ENCODE data around the gene CACNG1. TPM values are rescaled to one million over a fixed set of nuclear protein-coding genes. Genes with fewer than 3 reads are reported as not detected.

CACNG1 gene
- total RNA-seq, 4 donors from 2014 or later = not detected

DNA sequence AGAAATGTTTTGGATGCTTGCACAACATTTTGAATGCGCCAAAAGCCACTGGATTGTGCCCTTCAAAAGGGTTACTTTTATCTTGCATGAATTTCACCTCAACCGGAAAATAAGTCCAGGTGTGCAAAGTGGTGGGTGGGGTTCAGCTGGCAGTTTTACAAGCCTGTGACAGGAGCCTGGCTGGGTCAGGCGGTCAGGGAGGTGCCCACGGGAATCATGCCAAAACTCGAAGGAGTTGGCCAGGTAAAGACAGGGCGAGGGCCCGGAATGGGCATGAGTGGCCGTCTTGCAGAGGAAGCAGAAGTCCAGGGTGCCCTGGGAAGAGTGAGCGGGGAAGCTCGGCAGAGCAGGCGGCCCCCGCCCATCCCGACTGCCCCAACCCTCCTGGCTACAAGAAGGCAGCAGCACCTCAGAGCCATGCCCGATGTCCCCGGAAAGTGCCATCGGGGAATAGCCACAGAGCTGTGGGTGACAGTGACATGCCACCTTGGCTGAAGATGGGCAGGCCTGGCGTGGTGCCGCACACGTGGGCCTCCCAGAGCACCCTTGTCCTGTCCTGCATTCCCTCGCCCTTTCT is 19.1 kb upstream of the CACNG1 start:
- Histone ChIP-seq H3K27ac (no peak overlapping the region), H3K9me3 (no peaks in the 10 kb centered on the region), H3K36me3 (no peaks in the 10 kb centered on the region), H3K27me3 (no peaks in the 10 kb centered on the region), H3K4me1 (no peaks in the 10 kb centered on the region), H3K4me3 (no peak overlapping the region)
- DNase-seq = no peak
- TF ChIP-seq POLR2A (IDR thresholded peaks at IDR 0.05) = no peak
- TF ChIP-seq CTCF (IDR thresholded peaks at IDR 0.05) = no peak
- intact Hi-C loops (cut with DNase I; ENCODE audit: low total_unique reads) = no loop called here

DNA sequence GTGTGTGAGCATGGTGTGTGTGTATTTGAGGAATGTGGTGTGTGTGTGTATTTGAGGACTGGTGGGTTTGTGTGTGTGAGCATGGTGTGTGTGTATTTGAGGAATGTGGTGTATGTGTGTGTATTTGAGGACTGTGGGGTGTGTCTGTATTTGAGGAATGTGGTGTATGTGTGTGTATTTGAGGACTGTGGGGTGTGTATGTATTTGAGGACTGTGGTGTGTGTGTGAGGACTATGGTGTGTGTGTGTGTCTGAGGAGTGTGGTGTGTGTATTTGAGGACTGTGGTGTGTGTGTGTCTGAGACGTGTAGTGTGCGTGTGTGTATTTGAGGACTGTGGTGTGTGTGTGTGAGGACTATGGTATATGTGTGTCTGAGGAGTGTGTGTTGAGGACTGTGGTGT is 18.0 kb upstream of the CACNG1 start:
- TF ChIP-seq POLR2A (IDR thresholded peaks at IDR 0.05) (no peak), CTCF (IDR thresholded peaks at IDR 0.05) (no peak)

GRCh38 chr17:67027031-67027628 is 17.2 kb upstream of the CACNG1 start:
- no peak for TF ChIP-seq CTCF (IDR thresholded peaks at IDR 0.05)
- no peak for TF ChIP-seq POLR2A (IDR thresholded peaks at IDR 0.05)
- H3K4me3 ChIP-seq = no peak overlapping the region
- no peaks in the 10 kb centered on the region for H3K4me1 ChIP-seq
- no peak for DNase-seq
- H3K27me3 ChIP-seq = no peaks in the 10 kb centered on the region
- intact Hi-C loops (cut with DNase I; ENCODE audit: low total_unique reads) = no loop called here
- no peak overlapping the region for H3K27ac ChIP-seq
- H3K36me3 ChIP-seq = no peaks in the 10 kb centered on the region
- H3K9me3 ChIP-seq = no peaks in the 10 kb centered on the region

More for the DNA sequence above, 18.0 kb upstream of the CACNG1 start:
- no peaks in the 10 kb centered on the region for H3K9me3 ChIP-seq
- no peaks in the 10 kb centered on the region for H3K4me1 ChIP-seq
- no peak for DNase-seq
- H3K27me3 ChIP-seq = no peaks in the 10 kb centered on the region
- no peak overlapping the region for H3K4me3 ChIP-seq
- no peak overlapping the region for H3K27ac ChIP-seq
- intact Hi-C loops (cut with DNase I; ENCODE audit: low total_unique reads) = no loop called here
- no peaks in the 10 kb centered on the region for H3K36me3 ChIP-seq

DNA sequence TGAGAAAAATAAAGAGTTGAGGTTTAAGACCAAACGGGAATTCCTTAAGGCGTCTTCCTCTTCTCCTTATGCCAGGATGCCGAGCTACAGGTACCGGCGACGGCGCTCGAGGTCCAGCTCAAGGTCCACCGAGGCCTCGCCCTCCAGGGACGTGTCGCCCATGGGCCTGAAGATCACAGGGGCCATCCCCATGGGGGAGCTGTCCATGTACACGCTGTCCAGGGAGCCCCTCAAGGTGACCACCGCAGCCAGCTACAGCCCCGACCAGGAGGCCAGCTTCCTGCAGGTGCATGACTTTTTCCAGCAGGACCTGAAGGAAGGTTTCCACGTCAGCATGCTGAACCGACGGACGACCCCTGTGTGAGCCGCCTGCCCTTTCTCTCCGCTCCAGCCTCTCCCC is 13.7 kb upstream of the CACNG1 start:
- intact Hi-C loops (cut with DNase I; ENCODE audit: low total_unique reads) = no loop called here
- Histone ChIP-seq H3K36me3 (no peaks in the 10 kb centered on the region), H3K9me3 (no peaks in the 10 kb centered on the region), H3K27ac (no peak overlapping the region), H3K4me1 (no peaks in the 10 kb centered on the region), H3K4me3 (no peak overlapping the region), H3K27me3 (no peaks in the 10 kb centered on the region)
- TF ChIP-seq CTCF (IDR thresholded peaks at IDR 0.05) (no peak), POLR2A (IDR thresholded peaks at IDR 0.05) (no peak)
- no peak for DNase-seq

- TF ChIP-seq POLR2A (IDR thresholded peaks at IDR 0.05) (no peak), CTCF (IDR thresholded peaks at IDR 0.05) (no peak)
- no peak for DNase-seq
- H3K36me3 ChIP-seq = no peaks in the 10 kb centered on the region
- H3K4me1 ChIP-seq = no peaks in the 10 kb centered on the region
- no peaks in the 10 kb centered on the region for H3K9me3 ChIP-seq
- H3K27me3 ChIP-seq = no peaks in the 10 kb centered on the region
- no peak overlapping the region for H3K4me3 ChIP-seq
- H3K27ac ChIP-seq = no peak overlapping the region
- intact Hi-C loops (cut with DNase I; ENCODE audit: low total_unique reads) = no loop called here
Observed at GRCh38 chr17:67032382-67032781, 12.0 kb upstream of the CACNG1 start.
